Osteoblast (primary cell): Measurements from ENCODE around the gene ARL16. TPM values are rescaled to one million over a fixed set of nuclear protein-coding genes. Genes with fewer than 3 reads are reported as not detected.

ENCODE experiments used
- DNase-seq: peaks from one replicate; pipeline ENCODE4 v3.0.0; 2011; ENCODE audit warnings: low spot score, mixed read lengths; ENCODE audit not compliant: insufficient read length; ENCODE audit errors: missing footprints
- H2AFZ ChIP-seq: 2 replicates; pipeline ENCODE4 v1.6.0; 2011; ENCODE audit warnings: mild to moderate bottlenecking, low read length
- H3K27ac ChIP-seq: 2 replicates; pipeline ENCODE4 v1.5.1; 2011; ENCODE audit warnings: mild to moderate bottlenecking, low read depth, low read length, moderate library complexity
- H3K27me3 ChIP-seq: 2 replicates; pipeline ENCODE4 v1.6.0; 2012; ENCODE audit warnings: mild to moderate bottlenecking, control low read depth, inconsistent platforms, low read length, moderate library complexity; ENCODE audit not compliant: insufficient read depth
- H3K36me3 ChIP-seq: 2 replicates; pipeline ENCODE4 v1.5.1; 2011; ENCODE audit warnings: mild to moderate bottlenecking, low read length, control low read depth, moderate library complexity; ENCODE audit not compliant: insufficient read depth
- H3K4me1 ChIP-seq: 2 replicates; pipeline ENCODE4 v1.5.1; 2011; ENCODE audit warnings: mild to moderate bottlenecking, low read length, control low read depth, moderate library complexity; ENCODE audit not compliant: insufficient read depth
- H3K4me2 ChIP-seq: 2 replicates; pipeline ENCODE4 v1.6.0; 2011; ENCODE audit warnings: mild to moderate bottlenecking, low read length; ENCODE audit not compliant: insufficient read depth
- H3K4me3 ChIP-seq: fragments of 200-600 bp; sonication (generic); 3 replicates; pipeline ENCODE4 v1.5.1; 2012; ENCODE audit warnings: mild to moderate bottlenecking, low read length, inconsistent platforms; ENCODE audit not compliant: insufficient read depth
- H3K79me2 ChIP-seq: 2 replicates; pipeline ENCODE4 v1.6.0; 2012; ENCODE audit warnings: mild to moderate bottlenecking, low read length, control low read depth, inconsistent platforms; ENCODE audit not compliant: insufficient read depth
- H3K9me3 ChIP-seq: 2 replicates; pipeline ENCODE4 v1.5.1; 2011; ENCODE audit warnings: low read depth, low read length, control low read depth
- H4K20me1 ChIP-seq: 2 replicates; pipeline ENCODE4 v1.6.0; 2012; ENCODE audit warnings: mild to moderate bottlenecking, low read length, control low read depth; ENCODE audit not compliant: insufficient read depth
- CTCF ChIP-seq: IDR thresholded peaks from 2 replicates; pipeline ENCODE4 v1.5.1; 2011; ENCODE audit warnings: mild to moderate bottlenecking, low read depth, low read length, moderate library complexity; ENCODE audit errors: extremely low read depth
- total RNA-seq: library from RNA; depleted of rRNA; stranded (reverse); fragments of >200 nt; gene quantifications from 2 replicates; pipeline ENCODE4 v1.2.3, GENCODE V29; 2012

Gene ARL16
- total RNA-seq, 1 donor = 26.1 TPM

DNA sequence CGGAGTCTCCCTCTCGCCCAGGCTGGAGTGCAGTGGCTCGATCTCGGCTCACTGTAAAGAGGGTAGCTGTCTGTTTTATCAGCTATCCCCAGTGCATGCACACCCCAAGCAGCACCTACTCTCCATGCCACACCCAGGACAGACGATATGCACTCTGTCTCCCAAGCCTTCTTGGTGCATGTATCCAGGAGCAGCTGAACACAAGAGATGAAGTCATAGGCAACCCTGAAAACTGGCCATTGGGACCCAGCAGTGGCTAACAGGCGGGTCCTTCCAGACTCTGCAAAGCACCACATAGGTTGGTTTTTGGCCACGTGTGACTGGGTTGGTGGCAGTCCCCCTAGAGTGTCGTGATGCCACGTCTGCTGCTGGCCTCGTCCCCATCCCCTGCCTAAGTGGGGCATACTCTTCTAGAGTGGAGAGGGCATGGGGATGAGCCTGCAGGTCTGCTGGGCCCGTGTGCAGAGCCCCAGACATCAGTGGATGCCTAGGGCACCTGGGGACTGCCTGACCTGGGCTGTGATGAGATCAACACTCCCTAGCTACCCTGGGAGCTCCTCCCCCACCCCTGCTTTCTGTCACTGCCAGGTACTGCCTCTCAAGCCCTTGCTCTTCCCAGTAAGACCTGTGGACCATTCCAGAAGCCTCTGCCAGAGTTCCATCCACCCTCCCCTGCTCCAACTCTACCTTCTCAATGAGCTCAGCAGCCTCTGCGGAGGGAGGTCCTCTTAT lies 36.6 kb downstream of the ARL16 start:
- Histone ChIP-seq H2AFZ (no peak overlapping the region), H3K4me1 (peaks cover 6% of the 10 kb centered on the region), H3K9me3 (peaks cover 4% of the 10 kb centered on the region), H3K79me2 (no peaks in the 10 kb centered on the region), H3K27me3 (peaks cover 24% of the 10 kb centered on the region), H4K20me1 (no peaks in the 10 kb centered on the region), H3K4me2 (no peak overlapping the region), H3K4me3 (no peak overlapping the region), H3K36me3 (no peaks in the 10 kb centered on the region), H3K27ac (no peak overlapping the region)
- peak; percentile 80 for DNase-seq
- no peak for TF ChIP-seq CTCF

GRCh38 chr17:81644976-81645952 lies 38.3 kb downstream of the ARL16 start:
- H3K4me2 ChIP-seq = no peak overlapping the region
- no peaks in the 10 kb centered on the region for H4K20me1 ChIP-seq
- no peak overlapping the region for H3K27ac ChIP-seq
- no peak for TF ChIP-seq CTCF
- H2AFZ ChIP-seq = no peak overlapping the region
- no peaks in the 10 kb centered on the region for H3K79me2 ChIP-seq
- H3K4me3 ChIP-seq = no peak overlapping the region
- peaks cover 24% of the 10 kb centered on the region for H3K27me3 ChIP-seq
- H3K4me1 ChIP-seq = peaks cover 11% of the 10 kb centered on the region
- no peaks in the 10 kb centered on the region for H3K36me3 ChIP-seq
- peak; percentile 86 for DNase-seq
- peaks cover 4% of the 10 kb centered on the region for H3K9me3 ChIP-seq

DNA sequence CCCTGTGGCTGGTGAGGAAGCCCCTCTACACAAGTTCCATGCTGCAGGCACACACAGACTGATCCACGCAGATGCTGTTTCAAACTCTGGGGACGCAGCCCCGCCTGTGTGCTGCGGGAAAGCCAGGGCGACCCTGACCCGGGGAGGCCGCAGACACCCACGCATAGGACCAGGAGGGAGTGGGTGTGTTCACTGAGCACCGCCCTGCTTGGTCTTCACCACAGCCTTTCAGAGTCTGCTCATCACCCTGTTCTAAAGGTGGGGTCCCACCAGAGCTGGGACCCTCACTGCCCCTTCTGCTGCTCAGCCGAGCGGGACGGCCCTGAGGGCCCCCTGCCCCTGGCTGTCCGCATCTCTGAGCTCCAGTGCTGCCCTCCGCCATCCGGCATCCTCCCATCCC lies 39.1 kb downstream of the ARL16 start:
- H3K4me2 ChIP-seq = no peak overlapping the region
- peaks cover 4% of the 10 kb centered on the region for H3K9me3 ChIP-seq
- no peaks in the 10 kb centered on the region for H4K20me1 ChIP-seq
- peaks cover 11% of the 10 kb centered on the region for H3K4me1 ChIP-seq
- H3K36me3 ChIP-seq = no peaks in the 10 kb centered on the region
- no peak overlapping the region for H2AFZ ChIP-seq
- peak; percentile 71 for DNase-seq
- no peaks in the 10 kb centered on the region for H3K79me2 ChIP-seq
- H3K27ac ChIP-seq = no peak overlapping the region
- peaks cover 24% of the 10 kb centered on the region for H3K27me3 ChIP-seq
- no peak overlapping the region for H3K4me3 ChIP-seq
- TF ChIP-seq CTCF = no peak
